22Rv1 (cell line): ENCODE measurements around the gene PDE2A.

Source experiments
- H3K27ac ChIP-seq: fragments of 450-650 bp; 2 replicates; pipeline ENCODE4 v1.5.1; 2017
- ZFX ChIP-seq: fragments of 450-650 bp; IDR thresholded peaks from 2 replicates; pipeline ENCODE4 v1.6.1; 2017; ENCODE audit warnings: antibody characterized with exemption, borderline replicate concordance
- TF ChIP-seq, protein P1 (sequence below): fragments of 450-650 bp; IDR thresholded peaks from 2 replicates; pipeline ENCODE4 v1.5.1; 2017; ENCODE audit warnings: mild to moderate bottlenecking

PDE2A gene

DNA sequence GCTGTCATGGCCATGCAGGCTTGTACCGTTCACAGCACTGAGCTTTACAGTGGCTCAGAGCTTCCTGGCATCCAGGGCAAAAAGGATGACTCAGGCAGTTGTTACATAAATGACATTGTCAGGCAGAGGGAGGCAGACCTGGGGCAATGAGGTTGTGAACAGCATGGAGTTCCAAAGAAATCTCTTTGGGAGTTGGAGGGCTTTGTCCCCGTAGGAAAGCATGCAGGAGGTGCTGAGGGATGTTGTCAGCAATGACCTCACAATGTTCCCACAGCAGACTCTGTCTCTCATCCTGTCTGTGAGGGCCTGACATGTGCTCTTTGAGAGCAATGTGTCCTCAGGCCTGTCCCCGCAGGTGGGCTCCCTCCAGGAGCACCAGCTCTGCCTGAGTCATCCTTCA, 25.9 kb upstream of the PDE2A start:
- TF ChIP-seq, protein P1, sequence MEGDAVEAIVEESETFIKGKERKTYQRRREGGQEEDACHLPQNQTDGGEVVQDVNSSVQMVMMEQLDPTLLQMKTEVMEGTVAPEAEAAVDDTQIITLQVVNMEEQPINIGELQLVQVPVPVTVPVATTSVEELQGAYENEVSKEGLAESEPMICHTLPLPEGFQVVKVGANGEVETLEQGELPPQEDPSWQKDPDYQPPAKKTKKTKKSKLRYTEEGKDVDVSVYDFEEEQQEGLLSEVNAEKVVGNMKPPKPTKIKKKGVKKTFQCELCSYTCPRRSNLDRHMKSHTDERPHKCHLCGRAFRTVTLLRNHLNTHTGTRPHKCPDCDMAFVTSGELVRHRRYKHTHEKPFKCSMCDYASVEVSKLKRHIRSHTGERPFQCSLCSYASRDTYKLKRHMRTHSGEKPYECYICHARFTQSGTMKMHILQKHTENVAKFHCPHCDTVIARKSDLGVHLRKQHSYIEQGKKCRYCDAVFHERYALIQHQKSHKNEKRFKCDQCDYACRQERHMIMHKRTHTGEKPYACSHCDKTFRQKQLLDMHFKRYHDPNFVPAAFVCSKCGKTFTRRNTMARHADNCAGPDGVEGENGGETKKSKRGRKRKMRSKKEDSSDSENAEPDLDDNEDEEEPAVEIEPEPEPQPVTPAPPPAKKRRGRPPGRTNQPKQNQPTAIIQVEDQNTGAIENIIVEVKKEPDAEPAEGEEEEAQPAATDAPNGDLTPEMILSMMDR, result no peak
- no peak for TF ChIP-seq ZFX

DNA sequence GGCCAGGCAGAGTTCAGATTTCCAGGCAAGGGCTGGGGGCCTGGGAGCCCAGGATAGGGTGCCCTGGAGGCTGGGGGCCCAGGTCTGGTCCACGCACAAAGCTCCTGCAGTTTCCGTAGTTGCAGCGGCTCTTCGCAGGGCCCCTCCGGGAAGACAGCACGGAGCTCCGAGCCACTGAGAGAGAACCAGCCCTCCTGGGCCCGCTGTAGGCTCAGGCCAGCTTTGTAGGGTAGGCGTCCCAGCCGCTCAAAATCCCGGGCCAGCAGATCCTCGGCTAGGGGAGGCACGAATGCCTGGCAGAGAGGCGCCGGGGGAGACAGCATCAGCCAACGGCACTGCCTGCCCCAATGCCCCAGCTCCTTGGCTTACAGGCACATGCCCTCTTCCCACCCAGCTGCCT, 23.6 kb upstream of the PDE2A start:
- TF ChIP-seq, protein P1, result no peak
- TF ChIP-seq ZFX, result no peak
- no peak overlapping the region for H3K27ac ChIP-seq

More for the DNA sequence above, 25.9 kb upstream of the PDE2A start:
- no peak overlapping the region for H3K27ac ChIP-seq

DNA sequence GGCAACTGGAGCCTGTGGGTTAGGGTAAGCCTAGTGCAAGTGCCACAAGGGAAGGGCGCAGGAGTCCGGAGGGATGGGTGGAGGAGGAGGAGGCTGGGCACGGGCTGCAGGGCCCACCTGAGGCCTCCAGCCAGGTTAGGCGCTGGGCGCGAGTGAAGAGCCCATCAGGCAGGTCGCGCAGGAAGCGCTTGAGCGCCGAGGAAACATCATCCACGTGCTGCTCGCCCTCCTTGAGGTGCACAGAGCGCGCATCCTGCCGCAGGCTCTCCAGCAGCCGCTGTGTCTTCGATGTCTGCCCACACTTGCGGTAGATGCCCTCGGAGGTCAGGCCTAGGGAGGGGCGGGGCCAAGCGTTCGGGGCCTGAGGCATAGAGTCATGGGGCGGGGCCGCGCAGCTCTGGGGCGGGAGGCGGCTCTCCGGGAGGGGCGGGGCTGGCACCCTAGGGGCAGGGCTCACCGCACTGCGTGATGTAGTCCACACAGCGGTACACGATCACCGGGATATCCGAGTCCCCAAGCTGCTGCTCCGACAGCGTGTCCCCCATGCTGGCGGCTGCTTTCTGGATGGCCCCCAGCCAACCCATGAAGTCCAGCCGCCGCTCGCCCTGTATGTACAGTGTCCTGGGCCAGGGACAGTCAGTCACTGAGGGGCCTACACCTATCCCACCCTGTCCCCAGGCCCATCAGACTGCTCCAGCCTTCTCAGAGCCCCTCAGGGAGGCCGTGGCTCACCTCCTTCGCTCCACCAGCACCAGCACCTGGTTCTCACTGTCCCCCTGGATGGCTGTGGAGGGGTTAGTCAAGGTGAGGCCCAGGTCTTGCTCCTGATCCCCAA, 22.9 kb upstream of the PDE2A start:
- no peak for TF ChIP-seq ZFX
- TF ChIP-seq, protein P1, result no peak
- H3K27ac ChIP-seq, result no peak overlapping the region

DNA sequence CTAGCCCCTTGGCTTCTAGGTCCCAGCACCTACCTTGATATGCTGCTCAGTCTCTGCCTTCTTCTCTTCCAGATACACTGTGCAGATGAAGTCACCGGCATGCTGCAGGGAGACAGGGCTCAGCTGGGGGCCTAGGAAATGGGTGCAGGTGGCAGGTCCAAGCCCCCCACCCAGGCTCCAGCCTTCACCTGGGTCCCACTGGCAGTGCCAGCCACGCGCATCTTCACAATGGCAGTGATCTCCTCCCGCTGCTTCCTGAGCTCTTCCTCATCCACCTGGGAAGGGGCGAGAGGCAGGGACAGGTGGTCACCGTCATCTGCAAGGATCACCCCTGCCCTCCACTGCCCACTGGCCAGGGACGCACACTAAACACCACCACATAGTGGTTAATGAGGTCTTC, 21.1 kb upstream of the PDE2A start:
- TF ChIP-seq, protein P1, result no peak
- TF ChIP-seq ZFX, result no peak
- H3K27ac ChIP-seq, result no peak overlapping the region

DNA sequence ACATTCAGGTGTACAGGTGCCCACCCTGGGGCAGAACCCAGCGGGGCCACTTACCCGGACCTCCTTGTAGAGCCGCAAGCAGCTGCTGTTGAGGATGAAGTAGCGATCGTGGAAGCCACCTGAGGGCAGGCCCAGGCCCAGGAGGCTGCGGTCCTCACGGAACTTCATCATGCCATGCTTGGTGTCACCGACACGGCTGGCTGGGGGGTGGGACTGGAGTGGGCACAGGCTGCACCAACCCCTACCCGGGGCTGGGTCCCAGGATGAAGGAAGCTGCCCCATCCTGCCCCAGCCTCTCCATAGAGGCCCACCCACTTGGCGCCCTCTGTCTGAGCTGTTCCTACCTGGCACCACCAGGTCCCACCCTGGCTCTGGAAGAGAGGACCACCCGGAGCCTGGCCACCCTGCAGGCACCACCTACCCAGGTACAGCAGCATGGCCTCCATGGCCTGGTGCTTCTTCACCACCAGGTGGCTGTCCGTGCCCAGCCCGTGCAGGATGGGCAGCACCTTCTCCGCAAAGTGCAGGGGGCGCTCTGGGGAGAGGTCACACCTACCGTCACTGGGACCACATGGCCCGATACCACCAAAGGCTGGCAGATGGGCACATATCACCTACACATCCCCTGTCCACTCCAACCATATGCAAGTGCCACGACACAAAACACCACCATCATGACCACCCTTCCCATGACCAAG, 19.2 kb upstream of the PDE2A start:
- TF ChIP-seq ZFX, result no peak
- TF ChIP-seq, protein P1, result 0 out of 2 replicates have a peak, but pooled peaks have one; percentile 13
- no peak overlapping the region for H3K27ac ChIP-seq

DNA sequence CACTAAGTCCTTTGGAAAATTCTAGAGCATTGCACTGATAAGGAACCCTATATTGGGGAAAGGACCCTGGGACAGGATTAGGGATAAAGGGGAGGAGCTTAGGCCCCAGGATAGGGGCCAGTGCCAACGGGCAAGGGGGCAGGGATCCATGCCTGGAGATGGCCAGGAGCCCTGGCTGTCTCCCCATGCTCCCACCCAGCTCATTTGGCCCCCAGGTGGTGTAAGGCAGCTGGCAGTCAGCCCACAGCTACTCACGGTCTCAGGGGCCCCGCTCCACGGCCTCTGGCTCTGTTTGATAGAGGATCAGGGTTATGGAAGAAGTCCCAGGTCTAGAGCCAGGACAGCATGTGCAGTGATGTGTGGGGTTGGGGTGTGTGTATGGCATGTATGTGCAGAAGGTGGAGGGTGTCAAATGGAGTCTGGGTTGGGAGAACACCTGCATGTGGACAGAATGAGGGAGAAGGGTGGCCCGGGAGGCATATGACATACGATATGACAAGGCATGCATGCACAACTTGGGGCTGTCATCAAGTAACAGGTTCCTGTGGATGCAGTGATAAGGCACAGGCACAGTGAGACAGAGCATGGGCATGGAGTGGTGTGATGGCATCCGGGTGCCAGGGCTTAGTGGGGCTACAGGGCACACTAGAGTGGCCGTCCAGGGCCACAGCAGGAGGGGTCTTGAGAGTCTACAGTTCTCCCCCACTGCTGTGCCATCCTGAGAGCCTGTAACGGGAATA, 18.4 kb upstream of the PDE2A start:
- no peak overlapping the region for H3K27ac ChIP-seq
- TF ChIP-seq, protein P1, result no peak
- no peak for TF ChIP-seq ZFX
